HG03460 (cell line): Measurements from ENCODE around the gene SMPD1.
"Not testable (repeated sequence)": the region's sequence is repeated elsewhere in the genome, so short reads cannot be mapped to it uniquely, and the experiment has no call there.

ENCODE experiments used
- ATAC-seq: cut with Tn5 transposase; IDR thresholded peaks from one replicate; pipeline ENCODE4 v1.9.1; 2021; ENCODE audit not compliant: unreplicated experiment

Gene SMPD1

DNA sequence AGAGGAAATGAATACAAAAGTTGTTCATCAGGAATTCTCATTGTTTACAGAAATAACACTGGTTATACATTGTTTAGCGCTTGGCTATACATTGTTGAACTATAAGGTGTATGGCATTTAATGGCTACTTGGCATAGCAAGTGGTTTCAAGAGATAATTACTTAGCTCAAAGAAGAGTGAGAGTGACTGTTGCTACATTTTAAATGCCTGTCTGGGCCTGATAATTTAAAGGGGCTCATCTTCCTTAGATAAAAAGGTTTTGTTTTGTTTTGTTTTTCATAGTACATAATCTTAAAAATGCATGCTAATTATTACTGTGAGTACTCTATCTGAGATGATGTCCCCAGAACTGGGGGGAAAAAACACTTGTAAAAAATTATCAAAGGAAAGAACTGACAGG is 1.5 kb upstream of the SMPD1 start:
- ATAC-seq: no peak

- peak; percentile 5 for ATAC-seq
Observed at GRCh38 chr11:6390718-6391469, 620 bp downstream of the SMPD1 start.

GRCh38 chr11:6391537-6392134 is 1.4 kb downstream of the SMPD1 start:
- no peak for ATAC-seq

DNA sequence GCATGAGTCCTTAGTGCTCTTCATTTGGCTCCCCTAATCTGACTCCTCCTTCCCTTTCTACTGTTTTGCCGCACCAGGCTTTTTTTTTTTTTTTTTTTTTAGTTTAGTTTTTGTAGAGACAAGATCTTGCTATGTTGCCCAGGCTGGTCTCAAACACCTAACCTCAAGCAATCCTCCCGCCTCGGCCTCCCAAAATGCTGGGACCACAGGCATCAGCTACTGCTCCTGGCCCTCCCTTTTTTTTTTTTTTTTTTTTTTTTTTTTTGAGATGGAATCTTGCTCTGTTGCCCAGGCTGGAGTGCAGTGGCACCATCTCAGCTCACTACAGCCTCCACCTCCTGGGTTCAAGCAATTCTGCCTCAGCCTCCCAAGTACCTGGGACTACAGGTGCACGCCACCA is 2.0 kb downstream of the SMPD1 start:
- ATAC-seq: not testable (repeated sequence)

DNA sequence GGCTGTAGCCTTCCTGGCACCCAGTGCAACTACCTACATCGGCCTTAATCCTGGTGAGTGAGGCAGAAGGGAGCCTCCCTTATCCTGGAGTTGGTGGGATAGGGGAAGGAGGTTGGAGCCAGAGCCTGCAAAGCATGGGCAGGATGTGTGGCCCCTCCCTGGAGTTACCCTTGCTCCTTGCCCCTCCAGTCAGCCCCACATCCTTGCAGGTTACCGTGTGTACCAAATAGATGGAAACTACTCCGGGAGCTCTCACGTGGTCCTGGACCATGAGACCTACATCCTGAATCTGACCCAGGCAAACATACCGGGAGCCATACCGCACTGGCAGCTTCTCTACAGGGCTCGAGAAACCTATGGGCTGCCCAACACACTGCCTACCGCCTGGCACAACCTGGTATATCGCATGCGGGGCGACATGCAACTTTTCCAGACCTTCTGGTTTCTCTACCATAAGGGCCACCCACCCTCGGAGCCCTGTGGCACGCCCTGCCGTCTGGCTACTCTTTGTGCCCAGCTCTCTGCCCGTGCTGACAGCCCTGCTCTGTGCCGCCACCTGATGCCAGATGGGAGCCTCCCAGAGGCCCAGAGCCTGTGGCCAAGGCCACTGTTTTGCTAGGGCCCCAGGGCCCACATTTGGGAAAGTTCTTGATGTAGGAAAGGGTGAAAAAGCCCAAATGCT is 3.9 kb downstream of the SMPD1 start:
- ATAC-seq: no peak

DNA sequence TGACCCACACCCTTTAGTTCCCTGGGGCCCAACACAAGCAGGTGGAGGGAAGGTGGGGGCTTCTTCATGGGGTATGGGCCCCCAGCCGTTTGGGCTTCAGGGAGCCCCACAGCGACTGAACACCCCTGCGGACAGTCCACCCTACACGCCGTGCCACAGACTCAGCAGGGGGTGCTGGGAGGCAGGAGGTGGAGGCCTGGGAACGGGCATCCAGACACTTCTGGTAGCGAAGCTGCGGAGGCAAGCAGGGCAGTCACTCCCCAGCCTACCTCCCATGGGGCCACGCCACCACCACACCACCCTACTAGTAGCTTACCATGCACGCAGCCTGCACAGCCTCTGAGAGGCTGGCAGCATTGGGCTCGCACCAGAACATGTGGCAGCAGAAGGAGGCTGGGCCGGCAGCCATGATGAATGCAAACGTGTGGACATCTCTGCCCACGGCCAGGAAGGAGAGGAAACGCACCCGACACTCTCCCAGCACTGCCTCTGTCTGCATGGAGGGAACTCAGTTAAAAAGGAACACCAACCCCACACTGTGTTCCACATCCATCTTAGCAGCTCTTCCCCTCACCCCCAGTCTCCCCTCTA is 5.3 kb downstream of the SMPD1 start:
- ATAC-seq: no peak

- ATAC-seq: no peak
Observed at GRCh38 chr11:6397156-6397555, 6.9 kb downstream of the SMPD1 start.

DNA sequence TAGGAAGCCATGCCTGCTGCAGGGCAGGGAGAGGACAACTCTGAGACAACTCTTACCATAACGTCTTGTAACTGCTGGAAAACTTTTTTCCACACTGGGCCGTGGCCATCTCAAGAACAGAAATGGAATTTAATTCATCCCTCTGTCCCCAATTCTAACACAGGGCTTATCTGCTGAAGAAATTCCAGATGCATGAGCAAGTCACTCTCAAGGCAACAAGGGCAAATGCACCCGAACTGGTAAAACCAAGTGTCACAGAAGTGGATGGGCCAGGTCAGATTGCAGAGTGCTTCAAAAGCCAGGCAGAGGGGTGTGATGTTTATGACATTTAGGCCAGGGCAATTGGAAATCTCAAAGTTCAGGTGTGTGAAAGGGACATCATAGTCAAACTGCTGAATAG is 7.4 kb downstream of the SMPD1 start:
- ATAC-seq: no peak

DNA sequence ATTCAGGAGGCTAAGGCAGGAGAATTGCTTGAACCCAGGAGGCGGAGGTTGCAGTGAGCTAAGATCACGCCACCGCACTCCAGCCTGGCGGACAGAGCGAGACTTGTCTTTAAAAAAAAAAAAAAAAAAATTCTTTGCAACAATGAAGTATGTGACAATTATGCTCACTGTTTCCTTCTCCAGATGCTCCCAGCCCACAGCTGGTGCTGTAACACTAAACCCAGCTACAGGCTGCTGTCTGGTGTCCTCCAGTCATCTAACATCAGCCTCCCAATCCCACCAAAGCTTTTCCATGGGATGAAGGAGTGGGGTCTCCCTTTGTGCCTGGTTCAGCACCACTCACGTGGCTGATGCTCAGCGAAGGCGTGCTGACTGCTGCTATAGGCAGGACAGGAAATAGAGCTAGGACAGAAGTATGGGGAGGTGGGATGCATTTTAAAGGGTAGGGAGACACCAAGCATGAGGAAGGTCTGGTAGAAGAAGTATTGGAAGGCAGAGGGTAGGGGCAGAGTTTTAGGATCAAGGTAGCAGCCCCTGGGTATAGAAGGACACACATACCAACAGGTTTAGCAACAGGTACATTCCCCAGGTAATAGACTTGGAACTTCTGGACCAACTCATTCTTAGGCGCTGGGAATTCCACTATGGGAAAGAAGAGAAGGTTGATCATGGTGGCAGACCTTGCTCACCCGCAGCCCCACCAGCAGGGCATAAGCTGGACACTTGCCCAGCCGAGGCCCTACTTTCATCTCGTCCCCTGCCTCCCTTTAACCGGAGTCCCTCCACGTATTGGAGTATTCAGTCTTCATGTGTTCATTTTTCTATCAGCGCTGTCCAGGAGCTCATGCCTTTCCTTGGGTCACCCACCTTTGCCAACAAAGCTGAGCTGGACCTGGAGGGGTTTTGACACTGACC is 10.4 kb downstream of the SMPD1 start:
- ATAC-seq: no peak

- ATAC-seq: no peak
Observed at GRCh38 chr11:6401464-6401863, 11.2 kb downstream of the SMPD1 start.

DNA sequence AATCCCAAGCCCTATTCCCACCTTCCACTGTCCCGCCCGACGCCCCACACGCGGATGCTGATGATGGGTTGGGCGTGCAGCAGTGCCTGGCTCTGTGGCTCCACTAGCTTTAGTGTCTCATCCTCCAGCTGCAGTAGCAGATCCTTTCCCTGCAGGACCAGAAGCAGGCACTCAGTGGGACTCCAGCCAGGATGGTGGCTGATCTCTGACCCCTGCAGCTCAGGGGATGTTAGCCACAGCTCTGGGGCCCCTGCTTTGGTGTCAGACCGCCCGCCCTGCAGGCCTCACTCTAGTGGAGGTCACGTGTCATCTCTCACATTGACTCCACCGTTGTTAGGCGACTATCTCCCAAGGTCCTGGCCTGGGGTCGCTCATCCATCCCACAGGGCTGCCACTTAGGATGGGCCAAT is 11.8 kb downstream of the SMPD1 start:
- ATAC-seq: peak; percentile 18

GRCh38 chr11:6402561-6402981 is 12.3 kb downstream of the SMPD1 start:
- ATAC-seq: peak; percentile 98

DNA sequence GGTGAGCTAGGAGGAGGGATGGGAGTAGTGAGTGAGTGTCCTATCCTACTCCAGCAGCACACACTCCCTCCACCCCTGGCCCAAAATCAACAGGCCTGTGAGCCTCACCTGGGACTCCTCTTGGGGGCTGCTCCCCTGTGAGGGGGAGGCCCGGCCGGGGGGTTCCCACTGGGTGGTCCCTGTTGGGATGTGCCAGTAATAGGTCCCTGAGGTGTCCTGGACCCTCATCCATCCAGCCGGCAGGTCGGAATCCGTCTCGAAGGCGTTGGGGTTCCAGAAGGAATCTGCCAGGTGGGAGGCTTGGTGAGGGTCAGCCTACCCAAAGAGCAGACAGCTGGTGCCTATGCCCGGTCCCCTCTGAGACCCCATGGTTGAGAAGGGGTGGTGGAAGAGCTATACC is 13.3 kb downstream of the SMPD1 start:
- no peak for ATAC-seq

DNA sequence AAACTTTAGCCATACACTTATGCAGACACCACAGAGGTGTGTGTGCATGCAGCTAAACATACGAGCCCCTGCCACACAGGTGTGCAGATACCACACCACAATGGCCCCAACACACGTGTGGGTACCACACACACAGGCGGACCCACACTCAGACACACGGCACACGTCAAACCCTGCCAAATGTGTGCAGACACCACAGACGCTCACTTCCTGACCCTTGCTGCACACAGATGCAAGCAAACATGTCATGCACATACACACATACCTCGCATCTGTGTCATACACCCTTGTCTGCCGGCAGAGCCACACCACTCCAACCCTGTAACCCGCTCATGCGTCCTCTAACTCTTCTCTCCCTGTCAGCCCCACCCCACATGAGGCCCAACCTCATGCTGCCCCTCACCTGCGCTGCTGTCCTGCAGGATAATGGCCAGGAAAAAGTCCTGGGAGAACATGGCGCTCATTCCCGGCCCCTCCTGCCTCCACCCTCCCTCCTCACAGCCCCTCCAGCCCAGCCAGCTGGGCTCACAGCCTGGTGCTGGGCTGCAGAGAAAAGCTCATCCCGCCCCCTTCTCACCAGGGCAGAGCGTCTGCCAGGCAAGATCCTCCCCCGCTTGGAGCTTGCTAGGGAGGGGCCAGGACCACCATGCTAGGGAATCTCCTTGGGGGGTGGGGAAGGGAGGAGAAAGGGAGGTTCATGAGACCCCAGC is 14.2 kb downstream of the SMPD1 start:
- ATAC-seq: no peak

GRCh38 chr11:6405052-6405667 is 14.9 kb downstream of the SMPD1 start:
- no peak for ATAC-seq

GRCh38 chr11:6405846-6406245 is 15.6 kb downstream of the SMPD1 start:
- ATAC-seq: no peak

DNA sequence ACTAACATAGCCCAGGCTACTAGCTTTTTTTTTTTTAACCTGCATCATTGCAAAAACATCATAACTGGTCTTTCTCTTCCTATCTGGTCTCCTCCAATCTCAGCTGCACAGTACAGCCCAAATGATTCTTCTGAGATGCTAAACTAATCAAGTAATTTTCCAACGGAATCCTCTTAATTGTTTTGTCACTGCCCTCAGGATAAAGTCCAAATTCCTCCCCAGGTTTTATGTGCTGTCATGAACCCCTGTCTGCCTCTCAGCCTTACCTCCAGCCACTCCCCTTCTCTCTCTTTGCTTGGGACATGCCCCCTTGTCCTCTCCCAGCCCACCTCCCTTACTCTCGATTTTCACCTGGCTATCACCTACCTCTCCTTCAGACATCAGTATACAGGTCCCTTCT is 16.1 kb downstream of the SMPD1 start:
- no peak for ATAC-seq

DNA sequence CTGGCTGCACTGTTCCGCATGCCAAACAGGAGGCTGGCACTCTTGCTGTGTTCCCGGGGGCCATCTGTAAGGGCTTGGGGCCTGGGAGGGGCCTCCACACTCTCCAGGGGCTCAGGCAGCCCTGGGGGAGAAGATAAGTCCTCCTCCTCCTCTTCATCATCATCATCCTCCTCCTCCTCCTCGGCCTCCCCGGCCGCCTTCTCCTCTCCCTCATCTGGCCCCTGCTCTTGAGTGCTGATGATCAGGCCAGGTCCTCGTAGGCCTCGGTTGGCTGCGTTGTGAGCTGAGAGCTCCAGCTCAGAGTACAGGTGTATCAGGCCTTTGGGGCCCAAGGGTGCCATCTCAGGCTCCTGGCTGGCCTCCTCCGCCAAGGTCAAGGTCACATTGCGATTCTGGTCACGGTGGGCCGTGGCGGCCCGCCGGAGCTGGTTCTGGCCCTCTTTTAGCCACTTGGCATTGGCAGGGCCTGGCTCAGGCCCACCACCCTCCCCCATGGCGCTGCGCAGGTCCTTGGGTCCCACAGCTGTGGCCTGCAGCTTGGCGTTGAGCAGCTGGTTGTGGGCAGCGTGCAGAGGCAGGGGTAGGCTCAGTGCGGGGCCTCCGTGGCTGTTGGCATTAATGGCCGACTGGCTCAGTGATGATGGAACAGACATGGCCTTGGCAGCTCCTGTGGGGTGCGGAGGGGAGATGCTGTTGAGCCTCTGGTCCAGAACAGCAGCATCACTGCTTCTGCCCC is 20.6 kb downstream of the SMPD1 start:
- no peak for ATAC-seq

GRCh38 chr11:6411594-6412031 is 21.3 kb downstream of the SMPD1 start:
- no peak for ATAC-seq
